GM18520 (cell line): ENCODE data around the gene DCHS1.

ENCODE experiments used
- ATAC-seq: cut with Tn5 transposase; IDR thresholded peaks from one replicate; pipeline ENCODE4 v1.9.1; 2021; ENCODE audit not compliant: unreplicated experiment

Gene DCHS1

DNA sequence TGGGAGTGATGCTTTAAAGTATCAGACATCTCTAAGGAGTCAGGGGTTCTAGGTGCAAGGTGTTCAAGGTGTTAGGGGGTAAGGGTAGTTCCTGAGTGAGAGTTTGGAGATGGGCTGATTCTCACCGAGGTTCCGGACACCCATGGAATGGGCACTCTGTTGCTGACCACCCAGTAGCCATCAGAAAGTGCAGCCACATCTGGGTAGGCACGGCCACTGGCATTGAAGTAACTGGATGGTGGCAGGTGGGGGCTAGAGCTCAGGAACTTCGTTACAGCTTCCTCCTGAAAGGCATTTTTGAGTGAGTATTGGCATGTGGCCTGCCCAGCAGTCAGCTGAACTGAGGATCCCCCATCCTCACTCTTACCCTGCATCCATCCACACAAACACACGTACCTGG, 40.6 kb downstream of the DCHS1 start:
- no peak for ATAC-seq

DNA sequence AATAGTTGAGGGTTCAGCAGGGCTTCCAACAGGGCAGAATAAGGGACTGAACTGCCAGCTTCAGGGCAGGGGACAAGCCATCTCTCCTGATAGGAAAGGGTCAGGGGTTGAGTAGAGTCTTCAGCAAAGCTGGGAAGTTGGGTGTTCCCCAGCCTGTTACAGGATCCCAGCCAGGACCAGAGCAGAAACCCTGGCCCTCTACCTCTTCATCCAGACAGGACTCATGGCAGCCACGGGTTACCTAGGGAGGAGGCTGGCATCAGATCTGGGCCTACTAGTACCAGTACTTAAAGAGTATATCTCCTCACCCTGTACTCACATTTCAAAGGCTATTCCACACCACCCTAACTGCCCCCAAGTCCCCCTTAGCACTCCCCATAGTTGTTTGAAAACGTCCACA, 41.2 kb downstream of the DCHS1 start:
- ATAC-seq: no peak

GRCh38 chr11:6613496-6613895, 42.1 kb downstream of the DCHS1 start:
- no peak for ATAC-seq

GRCh38 chr11:6612213-6613041, 43.2 kb downstream of the DCHS1 start, which contains the start of gene TAF10:
TAF10 (minus strand) TSS chr11:6612216; CDS start chr11:6612189, 27 bp downstream.
- ATAC-seq: peak; percentile 72

- peak; percentile 11 for ATAC-seq
Measured at GRCh38 chr11:6611963-6612212, 43.7 kb downstream of the DCHS1 start.

DNA sequence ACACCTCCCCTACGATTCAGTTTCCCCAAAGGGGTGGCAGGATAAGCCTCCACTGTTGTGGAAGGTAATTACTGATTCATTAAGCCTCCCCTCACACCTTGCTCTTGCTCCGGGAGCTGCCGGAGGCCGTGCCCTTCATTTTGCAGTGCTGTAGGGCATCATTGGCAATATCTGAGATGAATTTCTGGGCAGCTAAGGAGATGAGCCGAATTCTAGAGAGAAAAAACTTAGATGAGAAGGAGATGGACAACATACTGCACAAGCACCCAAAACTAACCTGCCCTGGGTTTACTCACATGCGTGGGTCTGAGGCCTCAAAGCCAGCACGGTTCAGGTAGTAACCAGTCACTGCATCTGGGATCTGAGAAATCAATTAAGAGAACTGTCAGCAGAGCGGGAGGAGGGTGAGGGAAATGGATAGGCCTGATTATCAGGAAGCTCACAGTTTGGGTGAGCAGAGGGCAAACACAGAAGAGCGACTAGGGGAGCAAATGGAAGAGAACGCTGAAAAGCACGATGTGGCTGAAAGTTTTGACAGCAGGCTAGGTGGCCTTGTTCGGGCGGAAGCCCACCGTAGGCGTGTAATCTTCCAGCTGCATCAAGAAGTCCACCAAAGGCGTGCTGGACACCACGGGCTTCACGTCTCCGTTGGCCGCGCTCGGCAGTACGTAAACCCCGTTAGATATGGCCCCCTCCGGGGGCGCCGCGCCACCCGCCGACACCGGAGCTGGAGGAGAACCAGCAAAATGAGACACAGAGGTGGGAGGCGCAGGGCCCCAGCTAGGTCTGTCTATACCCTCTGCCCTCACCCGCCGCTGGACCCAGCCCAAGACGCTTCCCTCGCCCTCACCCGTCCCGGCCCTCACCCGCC, 44.3 kb downstream of the DCHS1 start:
- no peak for ATAC-seq

DNA sequence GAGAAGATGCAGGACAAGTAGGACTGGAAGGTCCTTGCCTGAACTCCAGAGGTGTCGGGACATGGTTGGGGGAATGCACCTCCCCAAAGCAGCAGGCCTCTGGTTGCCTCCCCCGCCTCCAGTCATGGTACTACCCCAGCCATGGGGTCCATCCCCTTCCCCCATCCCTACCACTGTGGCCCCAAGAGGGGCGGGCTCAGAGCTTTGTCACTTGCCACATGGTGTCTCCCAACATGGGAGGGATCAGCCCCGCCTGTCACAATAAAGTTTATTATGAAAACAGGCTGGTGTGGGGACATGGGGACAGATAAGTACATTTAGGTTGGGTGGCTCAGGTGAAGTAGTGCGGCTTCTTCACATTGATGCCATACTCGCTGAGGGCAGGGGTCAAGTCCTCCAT, 45.0 kb downstream of the DCHS1 start:
- no peak for ATAC-seq

GRCh38 chr11:6609502-6610015, 46.0 kb downstream of the DCHS1 start:
- ATAC-seq: no peak

DNA sequence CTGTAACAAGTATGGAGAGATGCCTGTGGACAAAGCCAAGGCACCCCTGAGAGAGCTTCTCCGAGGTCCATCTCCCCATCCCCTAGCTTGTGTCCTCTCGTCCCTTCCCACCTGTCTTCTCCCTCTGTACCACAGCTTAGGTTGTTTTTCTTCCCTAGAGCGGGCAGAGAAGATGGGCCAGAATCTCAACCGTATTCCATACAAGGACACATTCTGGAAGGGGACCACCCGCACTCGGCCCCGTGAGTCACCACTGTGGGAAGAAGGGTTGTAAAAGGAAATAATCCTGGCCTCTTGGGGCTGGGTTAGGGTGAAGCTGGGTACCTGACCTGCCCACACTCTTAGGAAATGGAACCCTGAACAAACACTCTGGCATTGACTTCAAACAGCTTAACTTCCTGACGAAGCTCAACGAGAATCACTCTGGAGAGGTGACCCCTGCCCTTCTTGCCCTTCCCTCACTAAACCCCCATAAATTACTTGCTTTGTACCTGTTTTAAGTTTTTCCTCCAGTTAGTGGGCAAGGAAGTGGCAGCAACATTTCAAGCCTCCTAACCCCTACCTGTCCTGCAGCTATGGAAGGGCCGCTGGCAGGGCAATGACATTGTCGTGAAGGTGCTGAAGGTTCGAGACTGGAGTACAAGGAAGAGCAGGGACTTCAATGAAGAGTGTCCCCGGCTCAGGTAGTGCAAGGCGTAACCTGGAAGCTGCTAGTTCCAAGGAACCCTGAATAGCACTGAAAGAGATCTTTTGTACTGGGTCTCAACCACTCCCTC, 46.7 kb downstream of the DCHS1 start:
- no peak for ATAC-seq

- no peak for ATAC-seq
Measured at GRCh38 chr11:6608011-6608410, 47.6 kb downstream of the DCHS1 start.

GRCh38 chr11:6607190-6607795, 48.3 kb downstream of the DCHS1 start:
- no peak for ATAC-seq

DNA sequence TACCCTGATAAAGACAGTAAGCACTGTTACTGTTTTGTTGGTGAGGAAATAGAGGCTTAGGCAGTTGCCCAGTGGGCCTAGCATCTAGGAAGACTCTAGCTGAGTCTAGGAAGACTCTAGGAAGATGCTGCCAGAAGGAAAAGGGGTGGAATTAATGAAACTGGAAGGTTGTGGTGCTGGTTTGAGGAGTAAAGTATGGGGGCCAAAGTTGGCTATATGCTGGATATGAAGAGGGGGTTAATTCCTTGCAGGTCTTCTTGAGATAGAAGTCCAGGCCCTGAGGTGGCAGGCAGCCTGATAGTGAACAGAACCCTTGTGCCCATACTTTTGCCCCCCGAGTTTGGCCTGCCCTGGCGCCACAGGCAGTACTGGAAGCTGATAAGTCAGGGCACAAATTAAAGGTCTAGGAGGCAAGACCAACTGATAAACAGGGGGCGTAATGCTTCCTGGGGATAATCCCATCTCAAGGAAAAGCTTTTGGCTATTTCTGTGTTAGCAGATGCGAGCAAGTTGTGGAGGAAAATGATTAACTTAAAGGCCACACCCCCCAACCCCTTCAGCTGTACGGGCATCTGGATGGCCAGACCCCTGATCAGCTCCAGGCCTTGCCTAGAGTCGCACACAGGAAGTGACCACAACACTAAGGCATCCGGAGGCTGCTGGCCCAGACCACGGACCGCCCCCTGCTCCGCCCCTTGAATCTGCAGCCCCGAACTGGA, 49.0 kb downstream of the DCHS1 start:
- ATAC-seq: peak; percentile 26

DNA sequence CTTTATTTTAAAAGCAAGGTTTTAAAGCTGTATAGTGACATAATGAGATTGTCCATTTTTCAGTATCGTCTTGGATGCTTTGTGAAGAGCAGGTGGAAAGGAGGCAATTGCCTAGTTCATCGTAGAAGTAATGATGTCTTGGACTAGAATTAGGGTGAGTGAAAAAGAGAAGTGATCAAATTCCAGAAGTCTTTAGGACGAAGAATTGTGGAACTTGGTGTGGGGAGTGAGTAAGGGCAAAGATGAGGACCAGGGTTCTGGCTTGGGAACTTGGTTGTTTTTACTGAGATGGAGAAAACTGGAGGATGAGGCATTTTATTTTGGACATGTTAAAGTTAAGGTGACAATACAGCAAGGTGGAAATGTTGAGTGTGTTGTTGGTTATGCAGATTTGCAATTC, 50.8 kb downstream of the DCHS1 start:
- no peak for ATAC-seq

DNA sequence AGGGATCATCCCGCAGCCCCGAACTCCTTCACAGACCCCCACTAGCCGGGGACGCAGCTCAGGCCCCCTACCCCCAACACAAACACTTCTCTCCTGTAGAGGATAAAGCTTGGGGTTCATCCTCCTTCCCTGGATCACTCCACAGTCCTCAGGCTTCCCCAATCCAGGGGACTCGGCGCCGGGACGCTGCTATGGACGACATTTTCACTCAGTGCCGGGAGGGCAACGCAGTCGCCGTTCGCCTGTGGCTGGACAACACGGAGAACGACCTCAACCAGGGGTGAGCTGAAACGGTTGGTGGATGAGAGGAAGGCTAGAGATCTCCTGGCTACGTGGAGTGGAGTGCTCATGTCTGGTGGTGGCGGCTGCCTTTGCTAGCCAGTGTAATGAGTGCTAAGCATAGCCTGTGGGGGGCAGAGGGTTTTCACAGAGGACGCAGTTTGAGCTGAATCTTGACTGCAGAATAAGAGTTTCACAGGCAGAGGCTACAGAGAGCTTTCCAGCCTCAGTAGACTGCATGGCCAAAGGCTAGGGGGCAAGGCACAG, 51.5 kb downstream of the DCHS1 start:
- peak; percentile 20 for ATAC-seq

DNA sequence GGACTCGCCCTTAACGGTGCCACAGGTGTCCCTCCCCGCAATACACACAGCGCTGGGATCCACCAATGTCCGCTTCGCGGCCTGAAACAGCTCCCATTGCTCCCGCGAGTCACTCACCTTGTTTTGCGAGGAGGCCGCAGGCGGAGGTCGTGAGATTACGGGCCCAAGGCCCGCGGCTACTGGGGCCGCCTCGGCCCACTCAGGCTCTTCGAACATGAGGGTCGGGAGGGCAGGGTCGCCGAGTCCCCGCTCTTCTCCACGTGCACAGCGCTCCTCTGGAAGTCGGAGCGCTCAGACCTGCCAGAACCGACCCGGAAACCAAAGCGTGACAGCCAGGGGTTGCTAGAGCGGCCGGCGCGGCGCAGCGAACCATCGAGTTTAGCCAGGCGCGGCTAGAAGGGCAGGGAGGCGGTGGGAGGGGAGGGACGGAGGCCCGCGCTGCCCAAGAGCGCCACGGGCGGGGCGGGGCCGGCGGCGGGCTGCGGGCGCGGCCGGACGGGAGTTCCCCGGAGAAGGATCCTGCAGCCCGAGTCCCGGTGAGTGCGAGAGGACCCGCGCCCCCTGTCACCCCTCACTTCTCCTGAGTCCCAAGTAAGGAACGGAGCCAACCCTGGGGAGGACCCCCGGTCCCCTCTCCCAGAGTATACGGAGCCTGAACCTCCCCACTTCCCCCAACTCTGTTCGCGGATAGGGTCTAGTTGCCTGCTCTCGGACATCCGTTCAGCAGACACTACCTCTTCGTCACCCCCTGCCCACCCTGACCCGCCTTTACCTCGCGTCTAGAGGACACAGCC, 52.1 kb downstream of the DCHS1 start, which contains the start of the genes ILK and RRP8:
Gene ILK, plus strand, starts transcription at position 488 of the 794 bp plus-strand sequence. CDS start 498 bp downstream, outside the sequence.
Gene RRP8, minus strand, starts transcription at position 330 of the 794 bp plus-strand sequence. Its CDS starts 114 bp downstream, at position 216.
- peak; percentile 62 for ATAC-seq

DNA sequence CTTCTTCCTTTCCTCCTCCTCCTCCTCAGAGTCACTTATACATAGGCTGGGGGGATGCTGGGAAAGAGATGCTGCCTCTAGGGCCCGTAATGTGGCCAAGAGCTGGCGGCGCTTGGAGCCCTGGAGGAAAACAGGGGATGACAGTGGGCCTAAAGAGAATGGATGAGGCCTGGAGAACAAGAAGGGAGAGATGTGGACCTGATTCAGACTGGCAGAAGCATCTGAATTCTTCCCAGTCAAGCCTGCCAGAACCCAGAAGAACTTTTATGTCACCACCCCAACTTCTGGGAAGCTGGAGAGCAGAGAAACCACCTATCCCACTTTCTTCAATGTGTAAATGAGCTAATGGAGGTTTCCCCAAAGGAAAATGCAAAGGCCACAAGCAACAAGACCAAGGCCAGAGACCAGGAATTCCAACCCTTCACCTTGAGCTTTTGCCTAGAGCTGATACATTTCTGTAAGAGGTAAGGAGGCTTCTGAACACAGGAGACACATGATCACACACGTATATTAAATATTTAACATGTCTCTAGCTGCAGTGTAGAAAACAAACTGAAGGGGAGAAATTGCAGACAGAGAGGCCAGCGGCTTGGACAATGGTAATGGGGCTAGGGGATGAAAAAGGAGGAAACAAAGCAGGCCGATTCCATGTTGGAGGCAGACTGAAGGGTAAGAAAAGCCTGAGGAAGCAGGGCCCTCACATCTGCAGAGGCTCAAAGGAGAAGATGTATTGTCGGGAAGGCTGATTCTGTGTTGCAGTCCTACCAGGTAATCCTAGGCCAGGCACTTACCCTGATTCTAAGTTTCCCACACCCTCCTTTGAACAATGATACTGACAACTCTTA, 53.3 kb downstream of the DCHS1 start:
- no peak for ATAC-seq

DNA sequence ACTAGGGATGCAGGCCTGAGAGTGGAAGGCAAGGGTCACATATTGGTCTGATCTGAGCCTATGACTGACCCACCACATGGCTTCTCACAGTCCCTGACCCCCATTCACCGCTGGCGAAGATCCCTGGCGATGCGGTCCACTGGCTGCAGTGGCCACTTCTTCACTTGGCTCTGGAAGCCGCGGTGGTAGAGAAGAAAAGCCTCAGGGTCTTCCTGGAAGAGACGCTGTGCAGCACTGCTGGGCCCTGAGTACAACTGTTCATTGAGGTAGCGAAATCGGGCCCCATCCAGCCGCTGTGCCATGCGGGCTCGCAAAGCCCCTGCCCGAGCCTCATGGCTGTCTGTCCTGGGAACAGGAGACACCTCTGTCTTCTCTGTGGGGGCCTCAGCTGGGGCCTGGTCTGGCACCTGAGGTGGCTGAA, 54.6 kb downstream of the DCHS1 start:
- ATAC-seq: no peak

DNA sequence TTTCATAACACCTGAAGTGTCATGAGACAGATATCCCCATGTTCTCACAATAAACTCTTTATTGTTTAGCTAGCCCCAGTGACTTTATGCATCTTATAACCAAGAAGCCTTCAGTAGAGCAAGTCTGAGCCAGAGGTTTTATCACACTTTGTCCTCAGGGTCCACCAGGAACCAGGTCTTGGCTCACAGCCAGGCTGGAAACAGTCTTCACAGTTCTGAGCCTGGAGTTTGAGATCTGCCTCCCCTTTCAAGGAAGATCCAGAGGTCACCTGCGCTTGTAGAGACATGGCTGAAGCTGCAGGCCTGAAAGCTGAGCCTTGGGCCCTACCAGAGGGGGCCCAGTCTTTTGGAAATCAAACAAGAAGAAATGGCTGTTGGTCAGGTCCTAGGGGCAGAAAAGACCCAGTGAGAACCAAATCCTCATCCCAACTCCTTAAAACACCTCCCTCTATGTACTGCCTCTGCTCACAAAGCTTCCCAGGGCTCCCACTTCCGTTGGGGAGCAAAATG, 55.7 kb downstream of the DCHS1 start:
- ATAC-seq: no peak
